Measurements from ENCODE around the gene WDFY4. TPM values are rescaled to one million over a fixed set of nuclear protein-coding genes. Genes with fewer than 3 reads are reported as not detected.

Gene WDFY4
- total RNA-seq, 1 donor from 2014 or later, result 10.1 TPM

DNA sequence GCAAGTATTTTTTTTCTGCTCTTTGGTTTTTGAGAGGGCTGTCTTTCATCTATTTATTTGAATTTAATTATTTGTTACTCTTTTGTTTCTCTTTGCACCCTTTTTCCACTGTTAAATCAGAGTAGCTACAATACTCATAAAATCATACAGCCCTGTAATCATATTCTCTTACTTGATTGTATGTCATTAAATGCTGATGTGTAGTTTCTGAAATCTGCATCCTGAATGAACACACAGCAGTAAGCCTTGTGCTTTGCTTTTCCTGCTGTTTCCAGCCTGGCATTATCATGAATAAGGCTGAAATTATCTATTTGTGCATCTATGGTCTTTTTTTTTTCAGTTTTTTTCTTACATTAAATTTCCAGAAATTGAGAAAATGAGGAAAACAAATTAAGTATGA lies 250.9 kb downstream of the WDFY4 start:
- DNase-seq (ENCODE audit: low spot score), result no peak

DNA sequence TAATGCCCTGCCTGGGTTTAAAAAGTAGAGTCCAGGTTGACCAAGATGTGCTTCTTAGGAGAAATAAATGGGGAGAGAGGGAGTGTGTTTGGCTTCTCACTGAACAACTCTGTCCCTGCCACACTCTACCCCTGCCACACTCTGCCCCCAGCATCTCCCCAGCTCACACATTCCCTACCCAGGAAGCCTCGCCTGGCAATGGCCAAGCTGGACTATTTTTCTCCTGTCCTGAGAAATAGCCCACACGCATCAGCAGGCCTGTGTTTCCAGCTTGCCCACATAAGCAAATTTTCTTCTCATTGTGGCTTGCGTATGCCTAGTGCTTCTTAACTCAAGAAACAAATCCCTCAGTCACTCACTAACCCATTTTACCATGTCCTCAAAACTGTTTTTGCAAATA lies 253.1 kb downstream of the WDFY4 start:
- DNase-seq (ENCODE audit: low spot score), result no peak

DNA sequence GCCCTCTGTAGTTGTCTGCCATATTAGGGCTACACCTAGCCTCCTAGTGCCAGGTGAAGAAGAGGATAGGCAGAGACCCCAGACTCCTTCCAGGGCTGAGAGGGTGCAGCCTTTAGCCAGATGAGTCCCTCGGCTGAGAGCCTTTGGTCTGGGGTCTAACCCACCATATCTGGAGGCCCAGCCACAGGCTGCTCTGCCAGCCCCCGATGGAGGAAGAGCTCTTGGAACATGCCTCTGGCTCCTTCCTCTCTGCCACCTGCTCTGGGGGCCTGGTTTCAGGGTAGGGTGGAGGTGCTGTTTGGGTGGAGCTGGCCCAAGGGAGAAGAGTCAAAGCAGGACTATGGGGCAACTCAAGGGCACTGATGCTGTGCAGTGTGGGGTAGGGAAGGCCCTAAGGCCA lies 253.6 kb downstream of the WDFY4 start:
- peak; percentile 77 for DNase-seq (ENCODE audit: low spot score)

DNA sequence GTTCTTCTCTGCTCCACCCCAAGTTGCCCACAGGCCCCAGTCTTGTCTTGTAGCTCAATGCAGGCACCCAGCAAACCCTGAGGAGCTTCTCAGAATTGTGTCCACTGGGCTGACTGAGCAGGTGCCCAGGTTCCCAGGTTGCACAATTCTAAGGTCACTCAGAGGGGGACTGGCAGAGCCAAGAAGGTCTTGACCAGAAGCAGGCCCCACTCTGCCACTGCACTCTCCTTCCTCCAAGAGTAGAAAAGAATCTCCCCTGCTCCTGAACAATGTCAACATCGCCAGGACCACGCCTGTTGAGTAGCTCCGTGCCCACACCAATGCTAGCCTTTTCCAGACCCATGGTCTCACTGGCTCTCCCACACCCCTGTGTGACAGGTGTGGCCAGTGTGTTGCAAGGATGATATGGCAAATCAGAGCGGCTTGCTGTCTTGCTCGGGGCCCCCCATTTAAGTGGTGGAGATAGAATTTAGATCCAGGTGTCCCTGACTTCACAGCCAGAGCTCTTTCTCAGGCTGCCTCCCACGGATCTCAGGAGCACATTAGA lies 254.4 kb downstream of the WDFY4 start:
- DNase-seq (ENCODE audit: low spot score), result peak; percentile 59

DNA sequence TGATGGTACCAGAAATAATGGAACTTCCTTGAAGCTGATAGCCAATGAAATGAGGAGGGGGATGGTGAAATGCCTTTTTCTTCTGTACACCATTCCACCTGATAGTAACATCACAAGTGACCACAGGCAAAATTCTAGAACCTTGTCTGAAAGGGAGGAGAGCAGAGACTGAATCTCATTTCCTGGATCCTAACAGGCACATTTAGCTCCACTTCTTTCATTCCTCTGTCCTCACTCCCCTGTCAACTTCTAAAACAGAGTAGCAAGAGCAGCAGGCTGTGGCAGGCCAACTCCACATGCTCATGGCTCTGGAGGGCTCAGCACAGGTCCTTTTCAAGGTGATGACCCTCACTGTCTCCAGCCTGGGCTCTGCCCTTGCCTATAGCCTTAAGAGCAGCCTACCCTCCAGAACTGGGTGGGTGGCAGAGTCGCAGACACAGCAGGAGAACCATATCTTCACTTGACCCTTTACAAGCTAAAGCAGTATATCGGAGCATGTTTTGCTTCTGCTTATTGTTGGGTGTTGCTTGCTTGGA lies 255.2 kb downstream of the WDFY4 start, which contains the start of gene LRRC18:
Gene LRRC18, minus strand, starts transcription at position 51 of the 536 bp plus-strand sequence. CDS start 25,685 bp downstream, outside the sequence.
- DNase-seq (ENCODE audit: low spot score), result peak; percentile 43

DNA sequence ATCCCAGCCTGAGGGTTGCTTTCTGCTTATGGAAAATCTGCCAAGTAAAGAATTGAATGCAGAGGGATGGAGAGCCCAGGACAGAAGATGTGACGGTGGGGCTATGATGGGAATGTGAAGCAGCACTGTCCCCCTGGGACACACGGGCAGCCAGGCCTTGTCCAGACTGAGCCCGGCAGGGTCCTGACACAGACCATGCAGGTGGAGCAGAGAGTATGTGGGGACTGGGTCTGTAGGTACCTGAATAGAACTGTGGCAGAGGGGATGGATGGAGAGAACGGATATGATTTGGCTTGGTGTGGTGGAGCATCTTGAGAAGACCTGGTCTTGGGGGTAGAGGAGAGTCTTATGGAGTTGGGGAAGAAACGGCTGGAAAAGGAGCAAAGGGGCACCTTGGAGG lies 255.7 kb downstream of the WDFY4 start:
- no peak for DNase-seq (ENCODE audit: low spot score)

DNA sequence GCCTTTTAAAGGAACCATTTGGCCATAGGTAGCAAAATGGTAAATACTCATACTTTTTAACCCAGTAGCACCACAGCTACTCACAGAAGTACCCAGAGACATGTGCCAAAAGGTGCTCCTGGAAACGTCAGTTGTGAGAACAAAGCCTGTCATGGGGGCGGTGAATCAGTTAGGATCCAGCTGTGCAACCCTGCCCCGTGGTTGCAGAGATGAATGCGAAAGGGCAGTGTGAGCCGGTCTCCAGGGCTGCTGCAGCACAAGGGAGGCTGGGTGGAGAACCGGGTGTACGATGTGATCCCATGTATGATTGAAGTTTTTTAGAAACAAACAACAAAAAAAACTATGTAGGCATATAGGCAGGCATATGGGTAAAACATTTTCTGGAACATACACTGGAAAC lies 256.3 kb downstream of the WDFY4 start:
- DNase-seq (ENCODE audit: low spot score), result peak; percentile 64

DNA sequence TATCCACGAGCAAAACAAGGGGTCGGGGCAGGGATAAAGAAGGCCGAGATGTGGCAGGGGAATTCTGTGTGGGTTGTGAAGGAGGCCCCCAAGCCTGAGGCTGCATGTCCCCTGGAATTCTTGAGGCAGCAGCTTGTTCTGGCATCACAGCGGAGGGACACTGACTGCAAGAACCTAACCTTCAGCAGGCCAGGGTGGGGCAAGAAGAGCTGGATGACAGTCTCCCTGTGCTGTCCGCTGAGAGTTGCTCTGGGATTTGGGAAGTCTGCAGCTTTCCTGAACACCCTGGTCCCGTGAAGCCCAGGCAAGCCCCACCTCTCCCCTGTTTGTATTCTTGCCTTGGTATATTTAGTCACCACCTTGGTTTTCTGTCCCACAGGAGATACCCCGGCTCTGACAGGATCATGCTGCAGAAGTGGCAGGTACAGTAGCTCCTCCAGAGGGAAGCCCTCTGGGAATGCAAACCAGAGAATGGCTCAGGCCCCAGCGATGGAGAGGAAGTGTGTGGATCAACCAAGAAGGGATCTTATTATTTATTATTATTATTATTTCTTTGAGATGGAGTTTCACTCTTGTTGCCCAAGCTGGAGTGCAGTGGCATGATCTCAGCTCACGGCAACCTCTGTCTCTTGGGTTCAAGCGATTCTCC lies 256.9 kb downstream of the WDFY4 start:
- peak; percentile 60 for DNase-seq (ENCODE audit: low spot score)

DNA sequence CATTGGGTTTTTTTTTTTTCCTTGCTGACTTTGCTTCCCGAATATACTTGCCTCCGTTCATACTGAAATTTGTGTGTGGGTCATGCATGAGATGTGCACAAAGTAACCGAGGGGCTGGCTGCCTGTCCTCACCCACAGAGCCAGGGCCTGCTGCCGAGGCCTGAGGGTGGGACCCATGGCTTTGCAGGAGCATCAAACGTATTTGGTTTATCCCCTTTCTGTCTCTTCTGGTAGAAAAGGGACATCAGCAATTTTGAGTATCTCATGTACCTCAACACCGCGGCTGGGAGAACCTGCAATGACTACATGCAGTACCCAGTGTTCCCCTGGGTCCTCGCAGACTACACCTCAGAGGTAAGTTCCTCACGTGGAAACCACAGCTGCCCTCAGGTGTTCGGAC lies 258.4 kb downstream of the WDFY4 start:
- no peak for DNase-seq (ENCODE audit: low spot score)

DNA sequence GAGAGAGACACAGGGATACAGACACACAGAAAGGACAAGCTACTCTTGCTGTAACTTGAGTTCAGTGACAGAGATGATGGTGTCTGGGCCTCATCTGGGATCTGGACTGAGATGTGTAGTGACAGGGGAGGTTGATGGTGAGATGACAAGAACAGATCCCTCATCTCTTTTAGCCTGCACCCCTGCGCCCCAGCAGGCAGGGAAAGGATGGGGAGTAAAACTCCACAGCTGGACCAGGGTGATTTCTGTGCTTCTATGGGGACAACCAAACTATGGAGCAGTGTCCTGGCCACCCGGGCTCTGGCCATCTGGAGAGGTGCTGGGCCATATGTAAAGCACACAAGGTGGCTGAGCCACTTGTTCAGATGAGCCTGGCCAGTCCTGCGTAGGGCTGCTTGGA lies 259.5 kb downstream of the WDFY4 start:
- DNase-seq (ENCODE audit: low spot score), result peak; percentile 82

DNA sequence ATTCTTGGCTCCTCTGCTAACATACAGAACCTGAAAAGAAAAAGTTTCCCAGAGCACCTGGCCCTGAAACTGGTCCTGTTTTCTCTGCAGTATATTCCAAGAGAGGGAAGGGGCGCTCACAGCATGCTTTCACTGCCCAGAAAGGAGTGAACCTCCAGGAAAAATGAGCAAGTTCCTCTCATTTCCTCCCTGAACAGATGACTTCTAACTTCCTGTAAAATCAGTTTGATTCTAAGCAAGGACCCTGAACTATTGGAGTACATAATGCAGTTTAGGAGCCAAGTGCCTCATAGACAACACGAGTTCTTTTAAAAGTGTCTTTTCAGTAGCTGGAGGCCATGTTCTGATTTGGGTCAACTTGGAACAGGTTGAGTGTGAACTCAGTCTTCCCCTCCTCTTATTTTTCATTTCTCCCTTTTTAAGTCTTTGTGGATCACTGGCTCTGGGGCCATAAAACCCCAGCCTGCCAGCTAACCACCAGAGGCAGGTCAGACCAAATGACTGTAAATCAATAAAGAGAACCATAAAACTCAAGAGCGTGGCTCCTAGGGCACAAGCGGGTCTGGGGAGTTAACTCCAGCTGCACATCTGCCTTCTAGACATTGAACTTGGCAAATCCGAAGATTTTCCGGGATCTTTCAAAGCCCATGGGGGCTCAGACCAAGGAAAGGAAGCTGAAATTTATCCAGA lies 260.9 kb downstream of the WDFY4 start:
- peak; percentile 35 for DNase-seq (ENCODE audit: low spot score)

DNA sequence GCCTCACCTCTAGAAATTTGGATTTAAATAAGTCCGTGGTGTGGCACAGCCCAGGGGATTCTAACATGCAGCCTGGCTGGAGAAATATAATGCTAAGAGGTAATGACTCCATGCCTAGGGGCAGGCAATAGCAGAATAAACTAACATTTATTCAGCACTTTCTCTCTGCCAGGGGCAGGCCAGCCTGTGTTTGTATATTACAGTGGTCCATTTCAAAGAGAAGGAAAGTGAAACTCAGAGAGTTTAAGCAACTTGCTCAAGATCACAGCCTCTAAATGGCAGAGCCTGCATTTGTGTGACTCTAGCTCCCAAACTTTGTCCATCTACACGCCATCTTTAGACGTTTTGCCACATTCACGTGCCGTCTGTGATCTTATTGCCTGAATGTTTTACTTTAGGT lies 261.7 kb downstream of the WDFY4 start:
- DNase-seq (ENCODE audit: low spot score), result no peak

DNA sequence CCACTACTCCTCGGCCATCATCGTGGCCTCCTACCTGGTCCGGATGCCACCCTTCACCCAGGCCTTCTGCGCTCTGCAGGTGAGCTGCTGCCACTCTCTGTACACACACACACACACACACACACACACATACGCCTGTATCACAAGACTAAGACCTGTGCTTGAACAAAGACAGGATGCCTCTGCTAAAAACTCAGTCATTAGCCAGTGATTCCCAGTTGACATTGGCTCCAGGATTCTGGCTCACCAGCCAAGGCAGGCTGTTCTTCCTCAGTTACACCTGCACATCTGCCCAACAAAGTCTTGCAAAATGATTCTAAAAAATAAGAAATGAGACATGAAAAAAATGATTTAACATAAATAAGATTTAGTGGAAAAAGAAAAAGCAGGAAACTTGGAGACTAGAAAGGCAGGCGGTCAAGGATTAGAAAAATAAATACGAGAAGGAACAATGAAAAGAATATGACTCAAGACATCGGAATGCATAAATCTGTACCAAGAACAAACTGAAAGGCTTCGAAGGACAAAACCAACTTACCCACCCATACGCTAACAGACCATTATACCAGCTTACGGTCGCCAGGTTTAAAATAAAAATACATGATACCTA lies 262.3 kb downstream of the WDFY4 start:
- no peak for DNase-seq (ENCODE audit: low spot score)

DNA sequence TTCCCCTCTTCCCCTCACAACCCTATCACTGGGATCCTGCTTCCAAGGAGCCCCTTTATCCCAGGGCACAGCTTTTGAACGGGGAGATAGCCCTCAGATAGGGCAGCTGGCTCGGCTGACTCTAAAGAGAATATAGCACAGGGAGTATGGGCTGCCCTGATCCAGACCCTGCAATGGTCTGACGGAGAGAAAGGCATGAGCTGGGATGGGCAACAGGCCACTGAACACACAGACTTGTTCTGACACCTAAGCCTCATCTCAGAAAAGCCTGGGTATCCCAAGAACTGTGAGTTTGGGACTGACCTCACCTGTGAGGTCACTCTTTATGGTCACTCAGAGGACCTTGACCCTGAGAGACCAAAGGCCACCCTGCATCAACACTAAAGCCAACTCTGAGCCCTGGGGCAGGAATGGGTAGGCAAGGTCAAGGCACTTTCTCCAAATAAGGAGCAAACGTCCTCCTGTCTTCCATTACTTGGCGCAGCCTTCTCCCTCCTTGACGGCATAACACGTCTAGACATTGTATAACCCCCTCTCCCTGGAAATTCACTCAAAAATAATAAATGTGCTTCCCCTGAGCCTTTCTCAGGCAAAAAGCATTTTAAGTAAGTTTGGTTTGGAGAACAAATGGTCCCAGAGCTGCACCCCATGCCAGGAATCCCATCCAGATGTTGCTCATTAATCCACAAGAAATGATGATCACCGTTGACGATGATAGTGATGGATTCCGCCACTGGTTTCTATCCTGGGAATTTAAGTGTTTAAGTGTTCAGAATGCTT lies 263.2 kb downstream of the WDFY4 start:
- DNase-seq (ENCODE audit: low spot score), result no peak

DNA sequence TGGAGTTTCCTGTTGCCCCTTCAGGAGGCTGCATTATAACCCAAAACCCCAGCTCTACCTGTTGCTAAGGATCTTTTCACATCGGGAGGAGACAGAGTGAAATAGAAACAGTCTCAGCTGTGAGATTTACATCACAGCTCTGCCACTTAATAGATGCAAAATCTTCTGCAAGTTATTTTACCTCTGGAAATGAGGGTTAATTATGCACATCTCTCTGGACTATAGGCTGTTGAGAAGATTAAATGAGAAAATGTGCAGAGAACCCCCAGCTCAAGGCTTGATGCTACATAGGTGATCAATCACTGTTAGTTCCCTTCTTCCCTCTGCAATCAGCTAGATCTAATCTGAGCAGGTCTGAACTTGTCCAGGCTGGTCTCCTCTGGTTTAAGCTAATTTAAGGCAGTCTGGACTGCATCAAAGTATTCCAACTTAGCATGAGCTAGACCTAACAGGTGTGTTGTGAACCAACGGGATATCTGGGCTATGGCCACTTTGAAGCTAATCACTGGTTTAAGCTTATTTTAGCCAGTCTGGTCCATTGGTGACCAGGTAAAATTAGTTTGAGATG lies 263.9 kb downstream of the WDFY4 start:
- no peak for DNase-seq (ENCODE audit: low spot score)

DNA sequence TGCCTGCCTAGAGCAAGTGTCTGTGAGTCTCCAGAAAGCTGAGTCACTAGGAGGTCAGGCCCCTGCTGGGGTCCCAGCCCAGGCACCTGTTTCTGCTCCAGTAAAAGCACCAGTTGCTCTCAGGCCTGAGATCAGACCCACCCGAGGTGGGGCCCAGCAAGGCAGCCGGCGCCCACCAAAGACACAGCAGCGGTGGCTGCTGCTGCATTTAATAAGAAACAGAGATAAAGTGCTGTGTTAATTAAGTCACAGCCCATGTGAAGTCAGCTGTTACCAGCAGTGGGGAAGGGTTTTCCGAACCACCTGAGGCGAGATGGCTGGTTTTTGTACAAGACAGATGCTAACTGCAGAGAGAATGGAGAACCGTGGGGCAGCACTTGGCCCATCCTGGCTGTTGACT lies 267.0 kb downstream of the WDFY4 start:
- DNase-seq (ENCODE audit: low spot score), result no peak

DNA sequence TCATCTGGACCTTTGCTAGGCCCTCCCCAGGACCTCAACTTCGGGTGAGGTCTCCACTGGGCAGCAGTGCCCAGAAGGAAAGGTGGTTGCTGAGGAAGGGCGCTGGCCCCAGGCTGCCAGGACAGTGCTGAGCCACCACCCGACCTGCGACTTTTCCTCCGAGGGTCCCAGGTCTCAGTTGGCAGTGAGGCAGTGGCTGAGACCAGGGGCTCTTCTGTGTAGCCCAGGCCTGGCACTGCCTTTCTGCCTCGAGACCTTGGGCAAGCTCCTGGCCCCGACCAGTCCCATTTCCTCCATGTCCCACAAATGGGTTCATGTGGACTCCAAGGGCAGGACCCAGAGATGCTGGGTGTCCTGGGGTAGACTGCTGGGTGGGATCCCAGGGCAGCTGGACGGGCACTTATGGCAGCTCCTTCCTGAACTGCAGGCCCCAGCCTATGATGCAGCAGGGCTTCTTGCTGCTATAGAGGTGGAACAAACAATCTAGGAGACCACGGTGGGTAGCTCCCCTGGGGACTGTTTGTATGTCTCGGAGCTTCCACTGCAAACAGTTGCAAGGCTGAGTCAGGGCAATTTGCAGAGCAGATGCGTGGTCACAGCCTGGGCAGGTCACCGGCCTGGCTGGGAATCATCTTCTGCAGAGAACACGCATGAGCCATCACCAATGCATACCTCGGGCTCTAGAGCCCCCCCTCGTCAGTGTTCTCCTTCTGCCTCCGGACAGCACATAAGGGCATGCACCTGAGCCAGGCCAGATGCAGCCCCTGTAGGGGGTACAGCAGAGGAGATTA lies 272.9 kb downstream of the WDFY4 start:
- DNase-seq (ENCODE audit: low spot score), result peak; percentile 60

DNA sequence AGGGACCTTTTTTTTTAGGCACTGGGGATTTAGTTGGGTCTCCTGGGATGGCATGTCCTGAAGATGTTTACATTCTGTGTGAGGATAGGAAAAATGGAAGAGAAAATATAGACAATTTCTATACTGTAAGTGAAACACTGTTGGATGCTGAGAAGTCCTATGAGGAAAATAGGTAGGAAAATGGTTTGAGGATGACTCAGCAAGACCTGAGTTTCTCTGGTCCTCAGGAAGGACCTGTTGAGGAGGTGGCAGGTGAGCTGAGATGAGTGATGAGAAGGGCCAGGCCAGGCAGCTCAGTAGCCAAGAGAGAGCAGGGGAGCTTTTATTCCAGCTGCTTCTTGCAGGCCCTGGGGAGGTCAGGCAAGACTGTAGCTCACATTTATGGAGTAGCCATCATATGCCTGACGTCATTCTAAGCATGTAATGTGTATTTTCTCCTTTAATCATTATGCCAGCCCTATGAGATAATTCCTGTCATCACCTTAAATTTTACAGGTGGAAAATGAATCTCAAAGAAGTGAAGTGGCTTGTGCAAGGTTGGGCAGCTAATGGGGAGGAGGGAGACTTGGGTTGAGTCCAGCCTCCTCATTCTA lies 274.0 kb downstream of the WDFY4 start:
- DNase-seq (ENCODE audit: low spot score), result no peak

DNA sequence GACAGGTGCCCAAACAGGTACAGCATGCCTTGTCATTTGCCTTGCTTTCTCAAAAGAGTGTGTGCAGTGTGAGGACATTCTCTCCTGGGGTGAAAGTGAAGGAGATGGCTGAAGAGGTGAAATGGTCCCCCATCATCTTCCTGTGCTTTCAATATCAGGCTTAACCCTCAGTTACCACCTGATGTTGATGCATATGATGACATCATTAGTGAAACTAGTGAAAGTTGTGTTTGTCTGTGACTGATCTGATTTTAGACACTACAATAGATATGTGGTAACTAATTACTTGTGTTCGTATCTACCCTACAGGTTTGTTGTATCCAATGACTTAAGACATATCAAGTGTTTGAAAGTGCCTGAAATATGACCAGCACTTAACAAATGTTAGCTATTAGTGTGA lies 279.4 kb downstream of the WDFY4 start:
- no peak for DNase-seq (ENCODE audit: low spot score)

DNA sequence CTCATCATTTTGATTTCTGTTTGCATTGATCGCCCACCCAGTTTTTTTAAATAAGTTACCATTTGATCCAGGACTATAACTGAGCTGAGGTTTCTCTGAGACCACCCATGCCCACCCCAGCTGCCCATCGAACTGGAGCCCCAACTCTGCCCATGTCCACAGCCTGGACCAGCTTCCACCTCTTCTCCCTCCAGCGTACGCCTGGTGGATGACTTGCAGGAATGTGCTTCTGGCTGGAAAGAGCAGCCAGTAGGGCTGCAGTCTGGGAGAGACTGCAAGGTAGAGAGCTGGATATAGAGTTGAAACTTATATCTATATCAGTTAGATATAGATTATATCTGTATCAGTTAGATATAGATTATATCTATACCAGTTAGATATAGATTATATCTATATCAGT lies 280.8 kb downstream of the WDFY4 start:
- DNase-seq (ENCODE audit: low spot score), result no peak

All from mesenteric fat pad (tissue), 1 donor.